HG03378 (cell line): ENCODE results near the gene BRAP.
"Not testable (repeated sequence)": the region's sequence is repeated elsewhere in the genome, so short reads cannot be mapped to it uniquely, and the experiment has no call there.

Source experiments
- ATAC-seq: cut with Tn5 transposase; IDR thresholded peaks from one replicate; pipeline ENCODE4 v1.9.1; 2021; ENCODE audit warnings: mild to moderate bottlenecking, moderate library complexity; ENCODE audit not compliant: unreplicated experiment

Gene BRAP, protein sequence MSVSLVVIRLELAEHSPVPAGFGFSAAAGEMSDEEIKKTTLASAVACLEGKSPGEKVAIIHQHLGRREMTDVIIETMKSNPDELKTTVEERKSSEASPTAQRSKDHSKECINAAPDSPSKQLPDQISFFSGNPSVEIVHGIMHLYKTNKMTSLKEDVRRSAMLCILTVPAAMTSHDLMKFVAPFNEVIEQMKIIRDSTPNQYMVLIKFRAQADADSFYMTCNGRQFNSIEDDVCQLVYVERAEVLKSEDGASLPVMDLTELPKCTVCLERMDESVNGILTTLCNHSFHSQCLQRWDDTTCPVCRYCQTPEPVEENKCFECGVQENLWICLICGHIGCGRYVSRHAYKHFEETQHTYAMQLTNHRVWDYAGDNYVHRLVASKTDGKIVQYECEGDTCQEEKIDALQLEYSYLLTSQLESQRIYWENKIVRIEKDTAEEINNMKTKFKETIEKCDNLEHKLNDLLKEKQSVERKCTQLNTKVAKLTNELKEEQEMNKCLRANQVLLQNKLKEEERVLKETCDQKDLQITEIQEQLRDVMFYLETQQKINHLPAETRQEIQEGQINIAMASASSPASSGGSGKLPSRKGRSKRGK

DNA sequence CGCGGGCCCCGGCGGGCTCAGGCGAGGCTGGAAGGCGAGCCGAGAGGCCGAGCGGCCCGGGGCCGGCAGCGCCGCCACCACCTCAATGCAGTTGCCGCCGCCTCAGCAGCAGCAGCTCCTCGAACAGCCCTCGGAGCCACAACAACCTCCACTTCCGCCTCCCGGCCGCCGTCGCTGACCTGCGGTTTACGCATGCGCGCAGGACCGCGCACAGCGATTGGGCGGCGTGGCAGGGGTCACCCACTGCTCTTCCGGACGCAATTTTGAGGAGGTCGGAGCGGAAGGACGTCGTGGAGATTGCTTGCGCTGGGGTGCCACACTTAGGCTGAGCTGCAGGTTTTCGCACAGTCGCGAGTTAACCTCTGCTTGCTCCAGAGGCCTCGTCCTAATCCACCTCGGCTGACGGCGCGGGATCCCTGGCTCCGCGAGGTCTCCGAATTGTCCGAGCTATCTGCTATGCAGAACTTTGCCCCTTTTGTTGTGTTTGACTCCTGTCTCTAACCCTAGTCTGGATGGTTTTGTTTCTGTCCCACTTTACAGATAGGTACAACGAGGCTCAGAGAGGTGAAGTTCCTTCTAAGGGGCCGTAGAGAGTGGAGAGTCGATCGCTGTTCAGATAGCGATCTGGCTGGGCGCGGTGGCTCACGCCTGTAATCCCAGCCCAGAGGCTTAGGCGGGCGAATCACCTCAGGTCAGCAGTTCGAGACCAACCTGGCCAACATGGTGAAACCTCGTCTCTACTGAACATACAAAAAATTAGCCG is at the start of gene BRAP, which contains the start of gene ACAD10:
Gene BRAP (minus strand): TSS at position 146 of the 763 bp plus-strand sequence. CDS start 164 bp downstream, outside the sequence.
Gene ACAD10 (plus strand): TSS at position 243 of the 763 bp plus-strand sequence. CDS start 6,657 bp downstream, outside the sequence.
- ATAC-seq = peak; percentile 80

DNA sequence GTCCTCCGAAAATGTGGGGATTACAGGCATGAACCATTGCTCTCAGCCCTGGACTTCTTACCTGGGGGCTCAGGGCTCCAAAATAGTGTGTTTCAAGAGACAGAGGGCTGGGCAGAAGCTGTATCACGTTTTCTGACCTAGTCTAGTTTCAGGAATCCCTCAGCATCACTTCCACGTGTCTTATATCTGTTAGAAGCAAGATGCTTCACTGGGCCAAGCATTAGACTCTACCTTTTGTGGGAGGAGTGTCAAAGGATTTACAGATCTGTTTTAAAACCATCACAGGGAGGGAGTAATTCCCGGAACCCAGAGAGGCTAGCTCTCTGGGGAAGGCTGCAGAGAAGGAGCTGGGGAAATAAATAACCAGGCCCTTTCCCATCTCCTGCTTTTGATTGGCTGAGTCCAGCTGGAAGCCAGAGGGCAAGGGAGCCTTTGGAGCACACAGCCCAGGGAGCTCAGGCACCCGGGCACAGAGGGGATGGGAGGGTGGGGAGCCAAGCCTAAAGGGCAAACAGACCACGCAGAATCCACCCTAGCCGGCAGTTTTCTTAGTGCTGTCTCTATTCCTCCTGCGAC is 47.7 kb upstream of the BRAP start:
- no peak for ATAC-seq

DNA sequence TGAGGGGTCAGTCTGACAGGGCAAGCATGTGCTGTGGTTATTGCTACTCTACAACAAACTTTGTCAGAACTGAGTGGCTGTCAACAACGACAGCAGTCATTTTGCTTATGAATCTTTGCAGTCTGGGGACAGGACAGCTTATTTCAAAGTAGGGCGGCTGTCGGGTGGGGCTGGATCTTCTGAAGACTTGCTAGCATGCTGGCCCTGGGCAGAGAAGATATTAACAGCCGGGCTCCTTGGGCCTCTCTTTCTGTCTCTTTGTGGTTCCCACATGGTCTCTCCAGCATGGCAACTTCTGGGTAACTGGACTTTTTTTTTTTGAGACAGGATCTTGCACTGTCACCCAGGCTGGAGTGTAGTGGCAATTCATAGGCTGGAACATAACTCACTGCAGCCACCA is 47.0 kb upstream of the BRAP start:
- ATAC-seq = no peak

DNA sequence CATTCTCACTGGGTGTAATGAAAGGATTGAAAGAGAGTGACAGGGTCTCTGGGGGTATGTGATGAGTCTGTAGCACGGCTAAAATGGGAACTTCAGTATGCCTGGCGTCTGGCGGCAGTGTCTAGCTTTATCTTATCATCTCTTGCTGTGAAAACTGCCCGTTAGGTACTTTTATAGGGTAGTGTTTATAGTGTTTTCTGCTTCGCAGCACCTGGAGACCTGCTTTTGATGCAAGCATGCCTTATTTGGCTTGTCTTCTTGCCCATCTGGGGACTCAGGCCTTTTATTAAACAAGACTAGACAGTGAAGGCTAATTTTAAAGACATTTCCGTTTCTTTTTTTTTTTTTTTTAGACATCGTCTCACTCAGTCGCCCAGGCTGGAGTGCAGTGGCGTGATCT is 44.7 kb upstream of the BRAP start:
- no peak for ATAC-seq

DNA sequence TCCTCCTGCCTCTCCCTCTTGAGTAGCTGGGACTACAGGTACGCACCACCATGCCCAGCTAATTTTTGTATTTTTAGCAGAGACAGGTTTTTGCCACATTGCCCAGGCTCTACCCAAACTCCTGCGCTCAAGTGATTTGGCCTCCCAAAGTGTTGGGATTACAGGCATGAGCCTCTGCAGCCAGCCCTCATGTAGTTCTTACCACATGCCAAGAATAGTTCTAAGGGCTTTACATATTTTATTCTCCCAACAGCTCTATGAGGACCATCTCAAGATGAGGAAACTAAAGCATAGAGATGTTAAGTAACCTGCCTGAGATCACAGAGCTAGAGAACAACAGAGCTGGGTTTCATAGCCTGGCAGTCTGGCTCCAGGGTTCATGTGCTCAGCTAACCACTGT is 43.0 kb upstream of the BRAP start:
- ATAC-seq = no peak

DNA sequence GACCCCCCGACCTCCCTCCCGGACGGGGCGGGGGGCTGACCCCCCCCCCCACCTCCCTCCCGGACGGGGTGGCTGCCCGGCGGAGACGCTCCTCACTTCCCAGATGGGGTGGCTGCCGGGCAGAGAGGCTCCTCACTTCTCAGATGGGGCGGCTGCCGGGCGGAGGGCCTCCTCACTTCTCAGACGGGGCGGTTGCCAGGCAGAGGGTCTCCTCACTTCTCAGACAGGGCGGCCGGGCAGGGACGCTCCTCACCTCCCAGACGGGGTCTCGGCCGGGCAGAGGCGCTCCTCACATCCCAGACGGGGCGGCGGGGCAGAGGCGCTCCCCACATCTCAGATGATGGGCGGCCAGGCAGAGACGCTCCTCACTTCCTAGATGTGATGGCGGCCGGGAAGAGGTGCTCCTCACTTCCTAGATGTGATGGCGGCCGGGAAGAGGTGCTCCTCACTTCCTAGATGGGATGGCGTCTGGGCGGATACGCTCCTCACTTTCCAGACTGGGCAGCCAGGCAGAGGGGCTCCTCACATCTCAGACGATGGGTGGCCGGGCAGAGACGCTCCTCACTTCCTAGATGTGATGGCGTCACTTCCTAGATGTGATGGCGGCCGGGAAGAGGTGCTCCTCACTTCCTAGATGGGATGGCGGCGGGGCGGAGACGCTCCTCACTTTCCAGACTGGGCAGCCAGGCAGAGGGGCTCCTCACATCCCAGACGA is 38.0 kb upstream of the BRAP start:
- not testable (repeated sequence) for ATAC-seq

DNA sequence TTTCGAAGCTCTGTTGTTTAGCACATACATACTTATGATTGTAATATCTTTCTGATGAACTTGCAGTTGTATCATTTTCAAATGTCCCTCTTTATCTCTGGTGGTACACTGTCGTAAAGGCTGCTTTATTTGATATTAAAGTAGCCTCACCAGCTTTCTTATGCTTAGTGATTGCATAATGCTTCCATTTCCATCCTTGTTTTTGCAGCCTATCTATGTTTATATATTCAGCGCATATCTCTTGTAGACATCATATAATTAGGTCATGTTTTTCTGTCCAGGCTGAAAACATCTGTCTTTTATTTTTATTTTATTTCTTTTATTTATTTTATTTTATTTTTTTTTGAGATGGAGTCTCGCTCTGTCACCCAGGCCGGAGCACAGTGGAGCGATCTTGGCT is 34.7 kb upstream of the BRAP start:
- no peak for ATAC-seq

DNA sequence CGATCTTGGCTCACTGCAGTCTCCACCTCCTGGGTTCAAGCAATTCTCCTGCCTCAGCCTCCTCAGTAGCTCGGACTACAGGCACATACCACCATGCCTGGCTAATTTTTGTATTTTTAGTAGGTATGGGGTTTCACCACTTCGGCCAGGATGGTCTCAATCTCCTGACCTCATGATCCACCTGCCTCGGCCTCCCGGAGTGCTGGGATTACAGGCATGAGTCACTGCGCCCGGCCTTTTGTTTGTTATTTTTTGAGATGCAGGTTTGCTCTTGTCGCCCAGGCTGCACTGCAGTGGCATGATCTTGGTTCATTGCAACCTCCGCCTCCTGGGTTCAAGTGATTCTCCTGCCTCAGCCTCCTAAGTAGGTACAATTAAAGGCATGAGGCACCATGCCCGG is 33.6 kb upstream of the BRAP start:
- ATAC-seq = not testable (repeated sequence)

DNA sequence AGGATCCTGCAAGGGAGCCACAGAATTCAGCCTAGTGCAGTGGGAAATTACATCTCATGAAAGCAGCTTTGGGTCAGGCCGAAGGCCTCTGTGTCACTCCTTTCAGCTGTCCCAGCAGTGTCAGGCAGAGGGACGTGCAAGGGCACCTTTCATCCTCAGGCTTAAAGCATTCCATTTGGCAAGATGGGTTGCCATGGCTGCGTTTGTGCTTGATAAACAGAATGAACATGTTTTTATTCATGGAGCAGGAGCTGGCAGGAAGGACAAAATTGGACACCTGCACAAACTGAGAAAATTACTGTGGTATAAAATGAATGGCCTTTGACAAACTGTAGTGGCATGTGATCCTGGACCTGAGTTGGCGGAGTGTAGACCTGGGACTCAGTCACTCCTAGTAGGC is 29.5 kb upstream of the BRAP start:
- ATAC-seq = no peak

DNA sequence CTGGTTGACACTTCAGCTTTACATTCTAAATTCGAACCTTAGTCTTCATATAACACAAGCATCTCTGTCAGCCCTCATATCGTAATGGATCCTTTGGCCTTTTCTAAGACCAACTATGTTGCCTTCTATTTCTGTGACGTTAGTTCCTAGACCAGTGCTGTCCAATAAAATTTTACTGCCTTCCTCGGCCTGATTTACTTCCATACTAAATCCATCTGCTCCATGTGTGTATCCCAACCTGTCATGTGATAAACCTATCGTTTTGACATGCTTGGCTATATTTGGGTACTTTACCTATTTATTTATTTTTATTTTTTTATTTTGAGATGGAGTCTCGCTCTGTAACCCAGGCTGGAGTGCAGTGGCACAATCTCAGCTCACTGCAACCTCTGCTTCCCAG is 20.4 kb upstream of the BRAP start:
- no peak for ATAC-seq

DNA sequence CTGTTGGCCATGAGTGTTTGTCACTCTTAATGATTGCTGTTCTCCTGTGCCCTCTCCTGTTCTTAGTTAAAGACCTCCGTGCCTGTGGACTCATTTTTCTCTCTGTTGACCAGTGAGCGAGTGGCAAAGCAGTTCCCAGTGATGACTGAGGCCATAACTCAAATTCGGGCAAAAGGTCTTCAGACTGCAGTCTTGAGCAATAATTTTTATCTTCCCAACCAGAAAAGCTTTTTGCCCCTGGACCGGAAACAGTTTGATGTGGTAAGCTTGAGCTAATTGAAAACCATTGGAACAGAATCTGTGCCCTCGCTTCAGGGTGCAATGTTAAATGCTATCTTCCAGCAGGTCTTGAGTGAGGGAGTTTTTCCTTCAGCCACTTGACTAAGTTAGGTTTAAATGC is 19.9 kb upstream of the BRAP start:
- no peak for ATAC-seq

DNA sequence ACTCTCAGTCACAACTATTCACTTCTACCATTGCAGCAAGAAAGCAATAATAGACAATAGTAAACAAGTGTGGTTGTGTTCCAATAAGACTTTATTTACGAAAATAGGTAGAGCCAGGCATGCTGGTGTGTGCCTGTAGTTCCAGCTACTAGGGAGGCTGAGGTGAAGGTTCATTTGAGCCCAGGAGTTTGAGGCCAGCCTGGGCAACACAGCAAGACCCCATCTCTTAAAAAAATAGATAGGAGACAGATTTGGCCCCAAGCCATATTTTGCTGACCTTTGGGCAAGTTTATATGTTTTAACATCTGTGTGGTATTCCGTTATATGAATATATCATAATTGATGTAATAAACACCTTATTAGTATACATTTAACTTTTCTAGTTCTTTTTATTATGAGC is 14.2 kb upstream of the BRAP start:
- no peak for ATAC-seq

DNA sequence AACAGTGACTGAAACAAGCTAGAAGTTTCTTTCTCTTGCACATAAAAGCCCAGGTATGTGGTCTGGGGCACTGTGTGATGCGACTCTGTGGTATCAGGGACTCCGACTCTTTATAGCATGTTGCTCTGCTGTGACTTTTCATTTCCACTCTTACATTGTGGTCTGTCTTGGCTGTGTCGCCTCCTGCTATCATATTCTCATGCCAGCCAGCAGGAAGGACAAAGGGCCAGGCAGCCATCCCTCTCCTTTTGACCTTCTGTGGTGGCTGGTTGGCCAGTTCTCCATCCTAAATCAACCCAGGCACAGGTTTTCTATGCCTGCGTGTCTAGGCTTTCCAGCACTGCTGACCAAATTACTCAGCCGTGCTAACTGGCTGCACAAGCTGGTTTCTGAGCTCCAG is 8.1 kb upstream of the BRAP start:
- no peak for ATAC-seq

DNA sequence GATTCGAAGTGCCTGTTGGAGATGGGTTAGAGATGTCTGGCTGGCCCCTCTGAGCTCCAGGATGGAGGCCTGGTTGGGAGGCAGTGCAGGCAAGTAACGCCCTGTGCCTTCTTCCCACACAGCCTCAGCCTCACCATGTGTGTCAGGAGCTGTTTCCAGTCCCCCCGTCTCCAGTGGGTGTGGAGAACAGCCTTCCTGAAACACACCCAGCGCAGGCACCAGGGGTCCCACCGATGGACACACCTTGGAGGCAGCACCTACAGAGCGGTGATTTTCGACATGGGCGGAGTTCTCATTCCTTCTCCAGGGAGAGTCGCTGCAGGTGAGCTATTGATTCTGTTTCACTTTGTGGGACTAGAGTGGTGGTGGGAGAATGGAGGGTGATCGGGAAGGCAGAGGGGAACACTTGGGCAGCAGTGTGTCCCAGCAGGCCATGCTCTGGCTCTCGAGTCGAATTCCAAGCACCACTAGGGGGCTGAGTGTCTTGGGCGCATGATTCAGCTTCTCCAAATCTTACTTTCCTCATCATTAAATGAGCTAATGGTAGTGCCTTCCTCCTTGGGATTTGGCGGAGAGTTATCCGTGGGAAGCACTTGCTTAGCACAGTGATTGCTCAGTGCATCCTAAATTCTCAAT is 6.9 kb upstream of the BRAP start:
- no peak for ATAC-seq

DNA sequence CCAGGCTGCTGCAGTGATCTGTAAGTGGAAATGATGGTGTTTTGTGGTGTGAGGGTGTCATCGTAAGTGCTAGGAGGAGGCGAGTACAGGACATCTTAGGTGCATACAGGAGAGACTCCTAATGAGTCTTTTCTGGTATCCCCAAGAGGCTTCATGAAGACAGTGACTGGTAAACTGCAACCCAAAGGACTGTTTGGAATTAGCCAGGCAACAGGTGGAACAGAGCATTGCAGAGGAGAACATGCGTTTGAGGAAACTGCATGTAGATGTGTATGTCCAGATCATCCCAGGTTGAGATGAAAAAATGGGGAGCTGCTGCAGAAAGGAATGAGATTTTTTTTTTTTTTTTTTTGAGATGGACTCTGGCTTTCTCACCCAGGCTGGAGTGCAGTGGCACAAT is 5.5 kb upstream of the BRAP start:
- no peak for ATAC-seq

DNA sequence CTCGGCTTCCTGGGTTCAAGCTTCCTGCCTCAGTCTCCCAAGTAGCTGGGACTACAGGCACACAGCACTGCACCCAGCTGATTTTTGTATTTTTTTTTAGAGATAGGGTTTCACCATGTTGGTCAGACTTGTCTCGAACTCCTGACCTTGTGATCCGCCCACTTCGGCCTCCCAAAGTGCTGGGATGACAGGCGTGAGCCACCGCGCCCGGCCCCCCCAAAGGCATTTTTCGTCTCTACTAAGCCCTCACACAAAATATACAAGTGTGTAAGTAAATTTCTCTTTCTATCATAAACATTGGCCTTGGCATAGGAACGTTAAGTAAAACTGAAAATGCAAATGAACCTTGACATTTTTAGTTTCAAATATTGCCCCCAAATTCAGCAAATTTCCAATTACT is 2.2 kb upstream of the BRAP start:
- no peak for ATAC-seq

DNA sequence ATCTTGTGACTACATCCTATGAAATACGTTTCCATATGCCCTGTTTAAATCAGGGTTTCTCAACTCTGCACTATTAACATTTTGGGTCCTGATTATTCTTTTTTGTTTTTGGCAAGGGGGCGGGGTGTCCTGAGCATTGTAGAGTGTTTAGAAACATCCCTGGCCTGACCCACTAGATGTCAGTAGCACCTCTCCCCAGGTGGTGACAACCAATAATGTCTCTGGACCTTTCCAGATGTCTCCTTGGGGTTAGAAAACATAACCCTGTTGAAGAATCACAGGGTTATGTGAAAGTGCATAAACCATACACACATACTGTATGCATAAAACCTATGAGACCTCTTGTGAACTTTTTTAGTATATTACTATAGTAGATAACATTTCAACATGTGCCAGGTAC is 1.5 kb upstream of the BRAP start:
- ATAC-seq = no peak

DNA sequence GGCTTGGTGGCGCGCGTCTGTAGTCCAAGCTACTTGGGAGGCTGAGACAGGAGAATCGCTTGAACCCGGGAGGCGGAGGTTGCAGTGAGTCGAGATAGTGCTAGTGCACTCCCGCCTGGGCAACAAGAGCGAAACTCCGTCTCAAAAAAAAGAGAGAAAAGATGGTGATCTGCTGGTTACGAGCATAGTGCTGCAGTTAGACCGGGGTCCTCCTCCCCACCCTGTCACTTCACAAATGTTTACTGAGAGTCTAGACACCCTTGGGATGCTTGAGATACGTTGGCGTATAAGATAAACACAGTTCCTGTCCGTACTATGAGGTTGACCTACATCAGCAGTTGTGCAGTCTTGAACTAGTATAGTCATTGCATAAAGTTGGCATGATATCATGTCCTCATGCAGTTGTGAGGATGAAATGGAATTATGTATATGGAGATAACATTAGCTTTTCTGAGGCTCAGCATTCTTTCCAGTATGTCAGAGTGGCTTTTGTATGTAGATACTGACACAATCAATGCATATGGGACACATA is 884 bp upstream of the BRAP start:
- ATAC-seq = no peak

DNA sequence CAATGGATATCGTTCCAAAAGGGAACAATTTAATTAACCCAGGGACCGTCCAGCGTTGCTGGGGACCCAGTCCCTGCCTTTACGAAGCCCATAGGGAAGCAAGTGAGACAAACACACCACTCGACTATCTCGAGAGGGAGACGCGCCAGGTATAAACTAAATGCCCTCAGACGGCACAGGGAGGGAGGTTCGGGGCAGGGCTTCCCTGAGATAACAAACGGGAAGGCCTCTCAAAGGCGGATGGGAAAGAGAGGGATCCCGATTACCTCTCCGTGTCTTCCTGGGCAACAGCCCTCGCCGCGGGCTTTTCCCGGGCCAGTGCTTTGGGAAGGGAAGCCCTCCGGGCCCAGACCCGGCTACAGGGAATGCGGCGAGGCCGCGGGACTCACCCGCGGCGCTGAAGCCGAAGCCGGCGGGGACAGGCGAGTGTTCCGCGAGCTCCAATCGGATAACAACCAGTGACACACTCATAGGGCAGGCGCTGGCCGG is 390 bp downstream of the BRAP start:
- ATAC-seq = no peak
